Coronary artery (tissue), 2 donors: ENCODE data around the gene FADS6.

Source experiments
- DNase-seq: peaks from one replicate; pipeline ENCODE4 v3.0.0-alpha.2; 2017; ENCODE audit warnings: low spot score
- H3K27ac ChIP-seq, 2 donors: fragments of 200-600 bp; sonication (generic); one replicate each; pipeline ENCODE4 v1.5.1; 2016 to 2019
- H3K4me3 ChIP-seq: fragments of 200-600 bp; sonication (generic); 2 replicates; pipeline ENCODE4 v1.5.1; 2016; ENCODE audit warnings: mild to moderate bottlenecking, moderate library complexity
- CTCF ChIP-seq: fragments of 200-600 bp; sonication (generic); IDR thresholded peaks from one replicate; pipeline ENCODE4 v1.5.1; 2019; ENCODE audit warnings: antibody characterized with exemption

Gene FADS6

GRCh38 chr17:74855323-74855722 is 38.1 kb downstream of the FADS6 start:
- no peak overlapping the region for H3K4me3 ChIP-seq
- no peak for TF ChIP-seq CTCF
- H3K27ac ChIP-seq: no peak overlapping the region
- no peak for DNase-seq

GRCh38 chr17:74854792-74855191 is 38.6 kb downstream of the FADS6 start:
- TF ChIP-seq CTCF: no peak
- H3K27ac ChIP-seq: no peak overlapping the region
- DNase-seq: no peak
- H3K4me3 ChIP-seq: no peak overlapping the region

GRCh38 chr17:74853669-74854068 is 39.8 kb downstream of the FADS6 start:
- TF ChIP-seq CTCF: no peak
- Histone ChIP-seq H3K27ac (no peak overlapping the region), H3K4me3 (no peak overlapping the region)
- no peak for DNase-seq

- no peak for DNase-seq
- H3K4me3 ChIP-seq: no peak overlapping the region
- H3K27ac ChIP-seq: no peak overlapping the region
- no peak for TF ChIP-seq CTCF
Observed at GRCh38 chr17:74853048-74853397, 40.4 kb downstream of the FADS6 start.

- no peak for TF ChIP-seq CTCF
- no peak overlapping the region for H3K27ac ChIP-seq
- peak overlapping the region; percentile 1 for H3K4me3 ChIP-seq
- no peak for DNase-seq
Observed at GRCh38 chr17:74852237-74853047, 41.0 kb downstream of the FADS6 start.

- no peak for TF ChIP-seq CTCF
- DNase-seq: no peak
- Histone ChIP-seq H3K27ac (no peak overlapping the region), H3K4me3 (no peak overlapping the region)
Observed at GRCh38 chr17:74851612-74852236, 41.7 kb downstream of the FADS6 start.

GRCh38 chr17:74850914-74851313 is 42.5 kb downstream of the FADS6 start:
- no peak for DNase-seq
- TF ChIP-seq CTCF: no peak
- no peak overlapping the region for H3K27ac ChIP-seq
- H3K4me3 ChIP-seq: no peak overlapping the region
